ENCODE data around the gene RILP. TPM values are rescaled to one million over a fixed set of nuclear protein-coding genes. Genes with fewer than 3 reads are reported as not detected.

Gene RILP
- total RNA-seq, 6 experiments from 2014 or later, result 14.6 to 47.3 (median 23.9) TPM

- Histone ChIP-seq H3K36me3 (no peaks in the 10 kb centered on the region), H3K4me1 (peaks cover 0 to 14% (median 0%) of the 10 kb centered on the region in 4 donors), H3K27me3 (no peaks in the 10 kb centered on the region), H3K4me3 (peak overlapping the region; percentile 54 to 63 (median 54)), H3K27ac (peak overlapping the region; percentile 15 to 83 (median 77)), H3K9me3 (no peaks in the 10 kb centered on the region)
- DNase-seq, result peak in 1 of 3 donors; percentile 36
- peak in 3 of 4 donors; percentile 8 to 27 (median 8) for ATAC-seq
- TF ChIP-seq POLR2A (IDR thresholded peaks at IDR 0.05) (peak; percentile 35), CTCF (IDR thresholded peaks at IDR 0.05) (no peak)
- WGBS (ENCODE audit: insufficient coverage, low coverage, low lambda C conversion rate, missing lambda C conversion rate), result 20% methylated on average over 1 of the region's 39 CpGs
- intact Hi-C loops (cut with DNase I), result no loop called here
Measured at GRCh38 chr17:1627182-1627981, 22.3 kb downstream of the RILP start.

- intact Hi-C loops (cut with DNase I), result no loop called here
Measured at GRCh38 chr17:1626333-1626732, 23.3 kb downstream of the RILP start.

GRCh38 chr17:1625581-1625980 is 24.1 kb downstream of the RILP start:
- Histone ChIP-seq H3K9me3 (no peaks in the 10 kb centered on the region), H3K36me3 (no peaks in the 10 kb centered on the region), H3K27ac (no peak overlapping the region), H3K4me1 (peaks cover 0 to 14% (median 0%) of the 10 kb centered on the region in 4 donors), H3K4me3 (no peak overlapping the region), H3K27me3 (no peaks in the 10 kb centered on the region)
- no peak for TF ChIP-seq POLR2A (IDR thresholded peaks at IDR 0.05)
- TF ChIP-seq CTCF (IDR thresholded peaks at IDR 0.05), result no peak
- DNase-seq (peak in 1 of 3 donors; percentile 23), ATAC-seq (no peak)
- 44% methylated on average over 6 of the region's 6 CpGs for WGBS (ENCODE audit: insufficient coverage, low coverage, low lambda C conversion rate, missing lambda C conversion rate)
- intact Hi-C loops (cut with DNase I), result no loop called here

More at GRCh38 chr17:1626333-1626732, 23.3 kb downstream of the RILP start:
- peaks cover 0 to 14% (median 0%) of the 10 kb centered on the region in 4 donors for H3K4me1 ChIP-seq
- no peaks in the 10 kb centered on the region for H3K9me3 ChIP-seq
- no peak for TF ChIP-seq CTCF (IDR thresholded peaks at IDR 0.05)
- no peak for TF ChIP-seq POLR2A (IDR thresholded peaks at IDR 0.05)
- no peak for ATAC-seq
- H3K36me3 ChIP-seq, result no peaks in the 10 kb centered on the region
- no peaks in the 10 kb centered on the region for H3K27me3 ChIP-seq
- 63% methylated on average over 3 of the region's 3 CpGs for WGBS (ENCODE audit: insufficient coverage, low coverage, low lambda C conversion rate, missing lambda C conversion rate)
- no peak for DNase-seq
- peak overlapping the region in 2 of 3 donors; percentile 77 to 83 for H3K27ac ChIP-seq
- H3K4me3 ChIP-seq, result no peak overlapping the region

GRCh38 chr17:1625053-1625452 is 24.6 kb downstream of the RILP start:
- 66% methylated on average over 9 of the region's 14 CpGs for WGBS (ENCODE audit: insufficient coverage, low coverage, low lambda C conversion rate, missing lambda C conversion rate)
- DNase-seq (peak in 1 of 3 donors; percentile 19), ATAC-seq (no peak)
- Histone ChIP-seq H3K9me3 (no peaks in the 10 kb centered on the region), H3K27ac (no peak overlapping the region), H3K4me1 (peaks cover 0 to 14% (median 0%) of the 10 kb centered on the region in 4 donors), H3K27me3 (no peaks in the 10 kb centered on the region), H3K36me3 (no peaks in the 10 kb centered on the region), H3K4me3 (no peak overlapping the region)
- TF ChIP-seq CTCF (IDR thresholded peaks at IDR 0.05) (no peak), POLR2A (IDR thresholded peaks at IDR 0.05) (no peak)
- intact Hi-C loops (cut with DNase I), result no loop called here
